ENCODE measurements around the gene PTPN13.

Gene PTPN13

GRCh38 chr4:86596807-86597206 lies 2.7 kb downstream of the PTPN13 start:
- H4K20me1 ChIP-seq (ENCODE audit: insufficient read depth, low read length): no peaks in the 10 kb centered on the region
- H3K36me3 ChIP-seq (ENCODE audit: insufficient read depth, low read length): no peaks in the 10 kb centered on the region
- H3K4me1 ChIP-seq (ENCODE audit: insufficient read depth, low read length): no peaks in the 10 kb centered on the region
- H3K27ac ChIP-seq (ENCODE audit: low read length): no peak overlapping the region
- H3K4me3 ChIP-seq (ENCODE audit: low read depth in 1 of 2, low read length in 2 of 2): no peak overlapping the region
- TF ChIP-seq CTCF (IDR thresholded peaks at IDR 0.05; ENCODE audit: borderline replicate concordance, extremely low read depth, low read length, poor library complexity, severe bottlenecking) (no peak), EZH2 (IDR thresholded peaks at IDR 0.05; ENCODE audit: borderline replicate concordance, low read depth, low read length, severe bottlenecking) (no peak)
- no peaks in the 10 kb centered on the region for H3K9me3 ChIP-seq (ENCODE audit: insufficient read depth, low read length, severe bottlenecking)
- no peaks in the 10 kb centered on the region for H3K79me2 ChIP-seq (ENCODE audit: insufficient read depth, low read length)
- H3K9ac ChIP-seq (ENCODE audit: low read depth, low read length): no peak overlapping the region
- no peak overlapping the region for H3K4me2 ChIP-seq (ENCODE audit: insufficient read depth, low read length)
- ATAC-seq (ENCODE audit: insufficient read depth, low read depth) (no peak), DNase-seq (no peak)
- H3K27me3 ChIP-seq (ENCODE audit: insufficient read depth, low read length, poor library complexity): peaks cover 21% of the 10 kb centered on the region
- no peak overlapping the region for H2AFZ ChIP-seq (ENCODE audit: low read depth, low read length)

GRCh38 chr4:86600007-86600653 lies 6.0 kb downstream of the PTPN13 start:
- H4K20me1 ChIP-seq (ENCODE audit: insufficient read depth, low read length): no peaks in the 10 kb centered on the region
- H3K9me3 ChIP-seq (ENCODE audit: insufficient read depth, low read length, severe bottlenecking): no peaks in the 10 kb centered on the region
- H3K4me2 ChIP-seq (ENCODE audit: insufficient read depth, low read length): no peak overlapping the region
- TF ChIP-seq CTCF (IDR thresholded peaks at IDR 0.05; ENCODE audit: borderline replicate concordance, extremely low read depth, low read length, poor library complexity, severe bottlenecking) (no peak), EZH2 (IDR thresholded peaks at IDR 0.05; ENCODE audit: borderline replicate concordance, low read depth, low read length, severe bottlenecking) (no peak)
- no peak overlapping the region for H2AFZ ChIP-seq (ENCODE audit: low read depth, low read length)
- no peaks in the 10 kb centered on the region for H3K4me1 ChIP-seq (ENCODE audit: insufficient read depth, low read length)
- no peaks in the 10 kb centered on the region for H3K36me3 ChIP-seq (ENCODE audit: insufficient read depth, low read length)
- ATAC-seq (ENCODE audit: insufficient read depth, low read depth) (no peak), DNase-seq (no peak)
- peaks cover 9% of the 10 kb centered on the region for H3K27me3 ChIP-seq (ENCODE audit: insufficient read depth, low read length, poor library complexity)
- no peak overlapping the region for H3K4me3 ChIP-seq (ENCODE audit: low read depth in 1 of 2, low read length in 2 of 2)
- no peaks in the 10 kb centered on the region for H3K79me2 ChIP-seq (ENCODE audit: insufficient read depth, low read length)
- H3K27ac ChIP-seq (ENCODE audit: low read length): no peak overlapping the region
- H3K9ac ChIP-seq (ENCODE audit: low read depth, low read length): no peak overlapping the region

GRCh38 chr4:86603311-86603885 lies 9.3 kb downstream of the PTPN13 start:
- Histone ChIP-seq H3K9ac (ENCODE audit: low read depth, low read length) (no peak overlapping the region), H3K4me3 (ENCODE audit: low read depth in 1 of 2, low read length in 2 of 2) (no peak overlapping the region), H3K4me2 (ENCODE audit: insufficient read depth, low read length) (no peak overlapping the region), H3K9me3 (ENCODE audit: insufficient read depth, low read length, severe bottlenecking) (no peaks in the 10 kb centered on the region), H3K27ac (ENCODE audit: low read length) (no peak overlapping the region), H4K20me1 (ENCODE audit: insufficient read depth, low read length) (no peaks in the 10 kb centered on the region), H2AFZ (ENCODE audit: low read depth, low read length) (no peak overlapping the region), H3K4me1 (ENCODE audit: insufficient read depth, low read length) (no peaks in the 10 kb centered on the region), H3K36me3 (ENCODE audit: insufficient read depth, low read length) (no peaks in the 10 kb centered on the region), H3K79me2 (ENCODE audit: insufficient read depth, low read length) (no peaks in the 10 kb centered on the region), H3K27me3 (ENCODE audit: insufficient read depth, low read length, poor library complexity) (no peaks in the 10 kb centered on the region)
- no peak for ATAC-seq (ENCODE audit: insufficient read depth, low read depth)
- TF ChIP-seq CTCF (IDR thresholded peaks at IDR 0.05; ENCODE audit: borderline replicate concordance, extremely low read depth, low read length, poor library complexity, severe bottlenecking) (no peak), EZH2 (IDR thresholded peaks at IDR 0.05; ENCODE audit: borderline replicate concordance, low read depth, low read length, severe bottlenecking) (no peak)
- DNase-seq: no peak
